ENCODE results near the gene RUFY1.

The RUFY1 gene

GRCh38 chr5:179606071-179606909 lies 55.9 kb downstream of the RUFY1 start:
- DNase-seq, result peak in 1 of 2 experiments; percentile 53

DNA sequence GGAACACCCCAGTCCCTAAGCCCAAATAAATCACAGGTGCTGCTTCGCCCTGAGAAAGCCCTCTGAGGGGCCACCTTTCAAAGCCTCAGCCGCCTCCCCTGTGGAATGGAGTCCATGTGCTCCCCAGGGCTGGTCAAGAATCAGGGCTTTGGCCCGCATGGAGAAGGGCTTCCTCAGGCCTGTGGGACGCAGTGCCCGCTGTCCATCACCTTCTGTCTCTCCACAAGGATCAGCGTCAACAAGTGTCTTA lies 56.5 kb downstream of the RUFY1 start:
- DNase-seq, result no peak

GRCh38 chr5:179607160-179607931 lies 57.0 kb downstream of the RUFY1 start:
- peak; percentile 66 to 85 for DNase-seq

GRCh38 chr5:179608131-179608581 lies 57.8 kb downstream of the RUFY1 start:
- peak in 1 of 2 experiments; percentile 49 for DNase-seq

DNA sequence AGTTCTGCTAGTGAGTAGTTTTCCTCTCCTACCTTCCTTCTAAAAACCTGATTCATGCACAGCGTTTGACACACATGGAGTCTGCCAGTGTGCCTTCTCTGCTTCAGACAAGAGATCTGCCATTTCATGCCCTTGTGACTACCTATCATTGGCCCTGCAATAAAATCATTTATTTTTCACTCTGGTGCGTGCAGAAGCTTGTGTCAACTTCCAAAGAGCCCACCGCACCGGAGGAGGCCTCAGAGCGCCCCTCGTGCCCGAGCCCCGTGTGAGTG lies 59.4 kb downstream of the RUFY1 start:
- no peak for DNase-seq

- no peak for DNase-seq
Observed at GRCh38 chr5:179610109-179610902, 60.0 kb downstream of the RUFY1 start.

- DNase-seq, result no peak
Observed at GRCh38 chr5:179610903-179611265, 60.5 kb downstream of the RUFY1 start.

DNA sequence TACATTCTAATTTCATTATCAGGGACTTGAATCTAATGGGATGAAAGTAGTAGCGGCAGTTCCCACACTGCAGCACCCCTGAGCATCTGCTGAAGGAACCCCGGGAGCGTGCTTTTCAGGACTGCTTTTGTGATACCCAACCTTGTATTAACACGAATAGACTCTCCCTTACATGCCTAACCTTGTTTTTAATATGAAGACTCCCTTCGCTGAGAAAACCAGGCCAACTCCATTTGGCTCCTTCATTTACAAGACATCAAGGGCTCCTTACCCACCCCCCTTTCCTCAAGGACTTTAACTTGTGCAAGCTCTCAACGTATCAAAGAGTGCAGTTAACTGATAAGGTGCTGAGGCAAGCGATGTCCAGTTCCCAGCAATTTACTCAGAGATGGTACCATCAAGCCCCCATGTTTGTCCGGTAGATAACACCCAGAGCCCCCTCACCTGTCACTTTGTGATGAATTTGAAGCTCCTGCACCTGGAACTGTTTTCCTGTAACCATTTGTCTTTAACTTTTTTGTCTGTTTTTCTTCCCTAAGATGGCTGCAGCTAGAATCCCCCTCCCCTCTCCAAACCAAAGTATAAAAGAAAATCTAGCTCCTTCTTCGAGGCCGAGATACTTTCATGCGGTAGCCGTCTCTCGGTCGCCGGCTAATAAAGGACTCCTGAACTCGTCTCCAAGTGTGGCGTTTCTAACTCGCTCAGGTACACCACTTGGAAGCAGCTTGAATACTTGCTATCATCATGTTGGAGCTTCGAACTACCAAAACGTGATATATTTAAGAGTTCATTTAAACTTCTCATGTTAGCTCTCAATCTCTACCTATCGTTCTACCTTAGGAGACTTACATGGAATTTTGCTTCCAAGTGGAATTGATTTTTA lies 62.5 kb downstream of the RUFY1 start:
- peak in 1 of 2 experiments; percentile 12 for DNase-seq

DNA sequence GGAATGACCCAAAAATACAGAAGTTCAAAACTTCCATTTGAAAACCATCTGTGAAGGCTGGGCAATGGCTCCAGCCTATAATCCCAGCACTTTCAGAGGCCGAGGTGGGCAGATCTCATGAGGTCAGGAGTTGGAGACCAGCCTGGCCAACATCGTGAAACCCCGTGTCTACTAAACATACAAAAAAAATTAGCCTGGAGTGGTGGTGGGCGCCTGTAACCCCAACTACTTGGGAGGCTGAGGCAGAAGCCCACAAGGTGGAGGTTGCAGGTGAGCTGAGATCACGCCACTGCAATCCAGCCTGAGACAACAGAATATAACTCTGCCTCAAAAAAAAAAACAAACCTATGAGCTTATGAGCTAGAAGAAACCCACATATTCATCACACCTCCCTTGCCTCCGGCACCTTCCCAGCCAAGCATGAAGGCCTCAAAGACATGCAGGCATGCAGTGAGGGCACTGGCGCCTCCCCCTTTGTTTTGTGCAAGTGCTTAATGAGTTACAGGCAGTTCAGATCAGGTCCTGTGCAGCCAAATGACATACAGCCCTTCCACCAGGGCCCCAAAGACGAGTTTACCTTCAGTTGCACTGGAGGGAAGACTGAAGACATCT lies 63.2 kb downstream of the RUFY1 start:
- no peak for DNase-seq

- no peak for DNase-seq
Observed at GRCh38 chr5:179614745-179615144, 64.4 kb downstream of the RUFY1 start.

- DNase-seq, result no peak
Observed at GRCh38 chr5:179615203-179615602, 64.8 kb downstream of the RUFY1 start.

- DNase-seq, result no peak
Observed at GRCh38 chr5:179616002-179616594, 65.7 kb downstream of the RUFY1 start.

GRCh38 chr5:179617930-179618329 lies 67.6 kb downstream of the RUFY1 start:
- no peak for DNase-seq

GRCh38 chr5:179618923-179619554 lies 68.7 kb downstream of the RUFY1 start:
- no peak for DNase-seq

DNA sequence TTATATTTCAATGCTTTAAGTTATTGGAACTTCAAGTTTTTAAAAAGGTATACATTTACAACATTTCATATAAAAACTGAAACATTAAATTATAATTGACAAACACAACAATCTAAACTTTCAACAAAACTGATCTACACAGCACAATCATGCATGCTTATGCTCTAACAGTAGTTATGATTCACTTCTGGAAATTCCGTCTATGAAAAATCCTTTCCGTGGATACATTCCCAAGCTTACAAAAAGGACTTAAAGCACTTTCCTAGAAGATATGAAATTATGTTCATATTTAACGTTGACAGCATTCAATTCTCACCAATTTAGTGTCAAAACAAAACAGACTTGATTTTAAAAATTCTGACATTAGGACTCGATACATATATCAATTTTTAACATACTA lies 69.4 kb downstream of the RUFY1 start:
- no peak for DNase-seq

DNA sequence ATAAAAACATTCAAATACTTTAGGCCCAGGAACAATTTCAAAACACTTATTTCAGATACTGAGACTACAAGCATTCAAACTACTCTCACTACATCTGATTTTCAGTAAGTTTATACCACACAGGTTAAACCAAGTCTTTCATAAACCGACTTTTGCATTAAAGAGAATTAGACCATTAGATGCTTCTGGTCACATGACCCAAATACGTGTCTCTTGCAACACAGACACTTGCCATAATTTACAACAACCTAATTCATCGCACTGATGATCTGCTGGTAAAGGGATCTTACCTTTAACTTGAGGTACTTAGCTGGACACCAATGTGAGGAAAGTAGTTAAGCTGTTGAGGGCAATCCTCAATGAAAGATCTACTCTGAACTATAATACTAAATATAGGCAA lies 69.9 kb downstream of the RUFY1 start:
- DNase-seq, result no peak

DNA sequence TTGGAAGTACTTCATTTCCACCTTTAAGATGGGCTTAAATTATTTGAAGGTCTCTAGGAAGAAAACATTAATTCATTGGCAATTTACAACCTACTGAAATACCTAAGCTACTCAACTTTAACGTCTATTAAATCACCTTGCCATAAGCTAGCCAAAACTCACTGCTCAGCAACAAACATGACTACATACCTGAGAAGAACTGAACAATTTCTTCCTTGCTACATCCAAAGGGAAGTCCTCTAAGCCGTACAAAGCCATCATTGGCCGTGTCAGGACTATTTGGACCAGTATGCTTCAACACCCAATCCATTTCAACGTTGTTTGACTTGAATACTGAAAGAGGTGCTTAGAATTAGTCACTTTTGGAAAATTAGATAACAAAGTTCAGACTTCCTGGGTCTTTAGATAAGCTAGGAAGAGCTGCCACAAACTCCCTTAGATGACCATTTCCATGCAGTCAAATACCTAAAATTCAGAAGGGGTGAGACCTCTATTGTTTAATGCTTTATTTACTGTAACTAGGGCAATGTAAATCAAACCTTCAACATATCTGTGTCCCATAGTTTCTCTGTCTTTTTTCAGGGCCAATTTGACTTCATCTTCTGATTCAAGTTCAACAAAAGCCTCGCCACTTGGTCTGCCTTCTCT lies 70.5 kb downstream of the RUFY1 start:
- DNase-seq, result no peak

DNA sequence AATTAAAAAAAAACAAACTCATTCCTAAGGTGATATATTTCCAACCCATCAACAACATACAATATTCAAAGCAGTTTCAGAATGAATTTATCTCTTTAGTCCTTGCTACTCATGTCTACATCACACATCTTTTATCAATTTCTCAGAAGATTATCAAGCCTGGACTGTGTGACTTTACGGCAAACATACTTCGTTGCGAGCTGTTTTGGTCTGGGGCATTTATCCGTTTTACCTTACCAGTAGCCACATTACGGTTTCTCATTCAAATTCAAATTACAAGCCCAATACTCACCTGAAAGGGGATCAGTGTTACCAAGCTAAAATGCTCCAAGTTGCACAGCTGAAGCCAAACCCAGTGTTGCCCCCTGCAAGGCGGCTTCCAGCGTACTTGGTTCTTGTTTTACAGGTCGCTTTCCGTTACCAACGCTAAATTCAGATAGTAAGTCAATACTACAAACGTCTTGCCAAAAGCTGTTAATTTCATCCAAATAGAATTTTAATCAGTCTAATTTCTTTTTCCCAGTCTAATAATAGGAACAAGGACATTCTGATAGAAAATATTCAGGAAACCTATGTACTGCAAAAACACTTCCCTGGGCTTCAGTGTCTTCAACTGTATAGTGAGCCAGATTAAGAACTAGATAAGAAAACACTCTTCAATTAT lies 71.3 kb downstream of the RUFY1 start:
- DNase-seq, result no peak

DNA sequence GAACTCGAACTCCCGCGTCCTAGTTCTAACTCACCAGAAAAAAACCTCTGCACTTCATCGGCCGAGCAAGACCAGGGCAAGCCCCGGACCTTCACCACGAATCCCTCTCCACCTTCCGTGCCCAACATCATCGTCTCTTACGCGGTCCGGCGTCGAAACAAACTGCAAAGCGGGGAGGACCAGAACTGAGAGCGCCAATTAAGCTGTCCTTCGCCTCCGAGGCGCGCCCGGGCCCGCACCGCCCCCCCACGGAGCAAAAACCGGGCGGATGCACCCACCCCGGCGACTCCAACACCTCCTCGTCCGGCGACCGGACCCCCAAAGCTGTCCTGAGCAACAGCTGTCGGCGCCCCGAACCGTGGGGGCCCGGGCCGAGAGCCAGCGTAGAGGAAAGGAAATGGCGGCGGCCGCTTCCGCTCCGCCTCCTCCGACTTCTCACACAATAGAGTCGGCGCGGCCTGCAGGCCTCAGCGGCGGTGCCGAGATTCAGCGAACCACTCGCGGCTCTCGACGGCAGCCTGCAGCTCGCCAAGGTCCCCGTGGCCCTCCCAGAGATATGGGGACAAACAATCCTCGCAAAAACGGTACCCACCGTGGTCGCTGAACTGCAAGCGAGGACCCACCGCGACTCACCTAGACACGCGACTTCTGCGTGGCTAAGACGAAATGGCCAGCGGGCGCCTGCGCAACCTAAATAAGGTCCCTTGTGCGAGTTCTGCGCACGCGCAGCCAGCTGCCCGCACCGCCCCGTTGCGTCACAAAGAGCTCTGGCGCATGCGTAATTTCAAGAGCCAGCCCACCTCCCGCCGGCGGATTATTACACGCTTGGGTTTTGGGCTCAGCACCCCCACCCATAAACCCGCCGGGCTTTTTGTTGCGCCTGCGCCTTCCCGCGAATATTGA lies 72.9 kb downstream of the RUFY1 start, which contains the start of gene HNRNPH1:
HNRNPH1 (minus strand) TSS at position 669 of the 903 bp plus-strand sequence; CDS start at position 131, 538 bp downstream.
- DNase-seq, result peak; percentile 97 to 99
